ENCODE results near the gene GGPS1. TPM values are rescaled to one million over a fixed set of nuclear protein-coding genes. Genes with fewer than 3 reads are reported as not detected.

The GGPS1 gene
- total and polyA plus RNA-seq, 11 donors: 16.4 to 40.2 (median 29.7) TPM

GRCh38 chr1:235291599-235292091 lies 36.7 kb upstream of the GGPS1 start:
- no peaks in the 10 kb centered on the region for H3K36me3 ChIP-seq
- WGBS, 4 donors: 66 to 74% (median 70%) methylated on average over 6 of the region's 6 CpGs
- H3K4me1 ChIP-seq: peaks cover 0 to 39% (median 10%) of the 10 kb centered on the region in 12 donors
- no peak overlapping the region for H3K27ac ChIP-seq
- intact Hi-C loops (cut with DNase I): no loop called here
- ATAC-seq (no peak), DNase-seq (no peak)
- no peaks in the 10 kb centered on the region for H3K27me3 ChIP-seq
- H3K9me3 ChIP-seq: peaks cover 0 to 8% (median 0%) of the 10 kb centered on the region in 12 donors
- TF ChIP-seq CTCF (IDR thresholded peaks at IDR 0.05) (no peak), POLR2A (IDR thresholded peaks at IDR 0.05) (no peak)
- H3K4me3 ChIP-seq: no peak overlapping the region

GRCh38 chr1:235292790-235293189 lies 35.6 kb upstream of the GGPS1 start:
- TF ChIP-seq CTCF (IDR thresholded peaks at IDR 0.05) (no peak), POLR2A (IDR thresholded peaks at IDR 0.05) (no peak)
- Histone ChIP-seq H3K27ac (no peak overlapping the region), H3K4me3 (no peak overlapping the region), H3K36me3 (no peaks in the 10 kb centered on the region), H3K9me3 (peaks cover 0 to 15% (median 0%) of the 10 kb centered on the region in 12 donors), H3K4me1 (peaks cover 0 to 31% (median 8%) of the 10 kb centered on the region in 12 donors), H3K27me3 (no peaks in the 10 kb centered on the region)
- WGBS, 4 donors: 91 to 95% (median 93%) methylated on average over 4 of the region's 4 CpGs
- no peak for ATAC-seq
- intact Hi-C loops (cut with DNase I): no loop called here
- DNase-seq: no peak

GRCh38 chr1:235293322-235293942 lies 34.9 kb upstream of the GGPS1 start:
- H3K4me1 ChIP-seq: peaks cover 0 to 31% (median 10%) of the 10 kb centered on the region in 12 donors
- TF ChIP-seq CTCF (IDR thresholded peaks at IDR 0.05): no peak
- TF ChIP-seq POLR2A (IDR thresholded peaks at IDR 0.05): no peak
- DNase-seq (no peak), ATAC-seq (no peak)
- intact Hi-C loops (cut with DNase I): no loop called here
- no peak overlapping the region for H3K4me3 ChIP-seq
- no peak overlapping the region for H3K27ac ChIP-seq
- peaks cover 0 to 15% (median 0%) of the 10 kb centered on the region in 12 donors for H3K9me3 ChIP-seq
- H3K36me3 ChIP-seq: no peaks in the 10 kb centered on the region
- no peaks in the 10 kb centered on the region for H3K27me3 ChIP-seq

- peaks cover 0 to 42% (median 14%) of the 10 kb centered on the region in 12 donors for H3K4me1 ChIP-seq
- no peaks in the 10 kb centered on the region for H3K27me3 ChIP-seq
- DNase-seq: no peak
- intact Hi-C loops (cut with DNase I): no loop called here
- H3K36me3 ChIP-seq: no peaks in the 10 kb centered on the region
- H3K4me3 ChIP-seq: no peak overlapping the region
- 92 to 93% (median 93%) methylated on average over 5 of the region's 5 CpGs for WGBS, 4 donors
- TF ChIP-seq POLR2A (IDR thresholded peaks at IDR 0.05) (no peak), CTCF (IDR thresholded peaks at IDR 0.05) (no peak)
- no peak for ATAC-seq
- peaks cover 0 to 15% (median 0%) of the 10 kb centered on the region in 12 donors for H3K9me3 ChIP-seq
- H3K27ac ChIP-seq: no peak overlapping the region
Measured at GRCh38 chr1:235295902-235296350, 32.4 kb upstream of the GGPS1 start.

Measured in heart left ventricle (tissue), 16 donors.